IMR-90 (cell line): ENCODE results near the gene ARF1. TPM values are rescaled to one million over a fixed set of nuclear protein-coding genes. Genes with fewer than 3 reads are reported as not detected.

Experiments
- ATAC-seq: fragments of 200-7000 bp; cut with Tn5 transposase; 2 replicates; pipeline ENCODE4 v1.9.1; 2020; ENCODE audit warnings: low read depth, mild to moderate bottlenecking, moderate library complexity
- BruUV-seq: library from RNA; stranded (reverse); fragments of 400-500 nt; replicated peaks from 2 replicates; lab custom pipeline; 2021; lab: Mats Ljungman, UMichigan
- CTCF ChIA-PET: fragments of 300-600 bp; formaldehyde crosslinking; extraction: SDS; loops from one replicate; lab custom pipeline; 2021; ENCODE audit warnings: antibody characterized with exemption; lab: Yijun Ruan, JAX
- POLR2A ChIA-PET: fragments of 300-600 bp; sonication (Branson Sonifier 250); formaldehyde crosslinking; loops from one replicate; lab custom pipeline; 2022; ENCODE audit warnings: antibody characterized with exemption; ENCODE audit not compliant: unreplicated experiment; lab: Charles Lee
- DNase-seq: peaks from one replicate; pipeline ENCODE4 v3.0.0; 2013
- H2AFZ ChIP-seq: replicated peaks from 2 replicates; pipeline ENCODE3; 2013; ENCODE audit warnings: low read length, mild to moderate bottlenecking; ENCODE audit not compliant: poor library complexity
- H2AK5ac ChIP-seq: 2 replicates; pipeline ENCODE4 v1.6.1; 2013; ENCODE audit warnings: low read depth, low read length, inconsistent platforms
- H2AK9ac ChIP-seq: replicated peaks from 2 replicates; pipeline ENCODE3; 2013; ENCODE audit warnings: mild to moderate bottlenecking, low read depth, low read length, moderate library complexity; ENCODE audit not compliant: poor library complexity
- H2BK120ac ChIP-seq: 2 replicates; pipeline ENCODE4 v1.6.1; 2013; ENCODE audit warnings: low read depth, low read length, inconsistent platforms
- H2BK15ac ChIP-seq: 3 replicates; pipeline ENCODE4 v1.6.1; 2013; ENCODE audit warnings: low read depth, low read length, inconsistent platforms
- H2BK20ac ChIP-seq: 2 replicates; pipeline ENCODE4 v1.6.1; 2013; ENCODE audit warnings: low read depth, mild to moderate bottlenecking, inconsistent platforms, low read length, moderate library complexity
- H2BK5ac ChIP-seq: 2 replicates; pipeline ENCODE4 v1.6.1; 2013; ENCODE audit warnings: mild to moderate bottlenecking, low read depth, low read length, inconsistent platforms; ENCODE audit not compliant: poor library complexity, severe bottlenecking
- H3K14ac ChIP-seq: replicated peaks from 2 replicates; pipeline ENCODE4 v1.6.1; 2013; ENCODE audit warnings: low read depth, low read length, inconsistent platforms
- H3K18ac ChIP-seq: 2 replicates; pipeline ENCODE4 v1.6.1; 2013; ENCODE audit warnings: low read depth, low read length, control low read depth
- H3K23ac ChIP-seq: 2 replicates; pipeline ENCODE4 v1.6.1; 2013; ENCODE audit warnings: low read depth, low read length, inconsistent platforms
- H3K27ac ChIP-seq: 2 replicates; pipeline ENCODE4 v1.5.1; 2013; ENCODE audit warnings: mild to moderate bottlenecking, control low read depth, low read length; ENCODE audit not compliant: insufficient read depth
- H3K27me3 ChIP-seq: 2 replicates; pipeline ENCODE4 v1.6.1; 2013; ENCODE audit warnings: low read length; ENCODE audit not compliant: control insufficient read depth, insufficient read depth
- H3K36me3 ChIP-seq: 2 replicates; pipeline ENCODE4 v1.6.1; 2013; ENCODE audit warnings: low read length, mixed read lengths; ENCODE audit not compliant: control insufficient read depth, insufficient read depth
- H3K4ac ChIP-seq: 2 replicates; pipeline ENCODE4 v1.6.1; 2013; ENCODE audit warnings: low read depth, low read length, inconsistent platforms
- H3K4me1 ChIP-seq: 2 replicates; pipeline ENCODE4 v1.6.1; 2013; ENCODE audit warnings: low read length, mixed read lengths; ENCODE audit not compliant: control insufficient read depth, insufficient read depth
- H3K4me2 ChIP-seq: 2 replicates; pipeline ENCODE4 v1.6.1; 2013; ENCODE audit warnings: low read depth, mild to moderate bottlenecking, control low read depth, low read length, moderate library complexity
- H3K4me3 ChIP-seq: 2 replicates; pipeline ENCODE4 v1.5.1; 2013; ENCODE audit warnings: low read depth, mild to moderate bottlenecking, control low read depth, low read length, moderate library complexity; ENCODE audit not compliant: insufficient read depth
- H3K56ac ChIP-seq: 2 replicates; pipeline ENCODE4 v1.6.1; 2013; ENCODE audit warnings: low read length, inconsistent platforms; ENCODE audit not compliant: insufficient read depth; ENCODE audit errors: extremely low read depth
- H3K79me1 ChIP-seq, 2 experiments: 2 replicates each; pipeline ENCODE4 v1.6.1; 2013; ENCODE audit warnings: low read length in 2 of 2, inconsistent platforms in 1 of 2, low read depth in 1 of 2
- H3K9ac ChIP-seq: 2 replicates; pipeline ENCODE4 v1.6.1; 2013; ENCODE audit warnings: low read depth, low read length, control low read depth
- H3K9me1 ChIP-seq: 2 replicates; pipeline ENCODE4 v1.6.1; 2013; ENCODE audit warnings: low read length, inconsistent platforms; ENCODE audit not compliant: insufficient read depth
- H3K9me3 ChIP-seq: 2 replicates; pipeline ENCODE4 v1.6.1; 2013; ENCODE audit warnings: low read length; ENCODE audit not compliant: control insufficient read depth, insufficient read depth
- H4K20me1 ChIP-seq: 2 replicates; pipeline ENCODE4 v1.6.1; 2013; ENCODE audit warnings: low read length, inconsistent platforms; ENCODE audit not compliant: insufficient read depth
- H4K5ac ChIP-seq: 2 replicates; pipeline ENCODE4 v1.6.1; 2013; ENCODE audit warnings: mild to moderate bottlenecking, low read depth, low read length, control low read depth
- H4K8ac ChIP-seq, 2 experiments: 2 replicates each; pipeline ENCODE4 v1.6.1; 2013; ENCODE audit warnings: low read depth in 2 of 2, low read length in 2 of 2, control low read depth in 1 of 2, inconsistent platforms in 1 of 2
- H4K91ac ChIP-seq: 2 replicates; pipeline ENCODE4 v1.6.1; 2013; ENCODE audit warnings: low read depth, low read length, inconsistent platforms; ENCODE audit not compliant: insufficient read depth
- BHLHE40 ChIP-seq: fragments of 150-350 bp; IDR thresholded peaks from 2 replicates; pipeline ENCODE4 v1.6.1; 2016; ENCODE audit warnings: mild to moderate bottlenecking, low read depth, low read length
- CEBPB ChIP-seq: IDR thresholded peaks from 2 replicates; pipeline ENCODE4 v1.6.1; 2012; ENCODE audit warnings: low read depth, low read length, improper control_type of control experiment
- CHD1 ChIP-seq: IDR thresholded peaks from 2 replicates; pipeline ENCODE4 v1.6.1; 2012; ENCODE audit warnings: low read depth, low read length, improper control_type of control experiment
- CTCF ChIP-seq: conservative IDR thresholded peaks from 2 replicates; pipeline ENCODE4 v1.5.1; 2012; ENCODE audit warnings: mild to moderate bottlenecking, low read depth, low read length, improper control_type of control experiment
- ELK1 ChIP-seq: fragments of 150-350 bp; IDR thresholded peaks from 2 replicates; pipeline ENCODE4 v1.6.1; 2016; ENCODE audit warnings: low read depth, mild to moderate bottlenecking, low read length, moderate library complexity, borderline replicate concordance
- FOS ChIP-seq: fragments of 150-350 bp; IDR thresholded peaks from 2 replicates; pipeline ENCODE4 v1.6.1; 2016; ENCODE audit warnings: low read depth, low read length
- MAFK ChIP-seq: IDR thresholded peaks from 2 replicates; pipeline ENCODE4 v1.6.1; 2012; ENCODE audit warnings: low read depth, low read length, improper control_type of control experiment
- MAZ ChIP-seq: IDR thresholded peaks from 2 replicates; pipeline ENCODE4 v1.6.1; 2012; ENCODE audit warnings: low read depth, mild to moderate bottlenecking, low read length, improper control_type of control experiment, moderate library complexity, borderline replicate concordance
- MXI1 ChIP-seq: IDR thresholded peaks from 2 replicates; pipeline ENCODE4 v1.6.1; 2012; ENCODE audit warnings: low read depth, mild to moderate bottlenecking, low read length, moderate library complexity, borderline replicate concordance
- NFE2L2 ChIP-seq: fragments of 150-350 bp; IDR thresholded peaks from 2 replicates; pipeline ENCODE4 v1.6.1; 2016; ENCODE audit warnings: low read depth, mild to moderate bottlenecking, low read length
- POLR2A ChIP-seq: IDR thresholded peaks from 2 replicates; pipeline ENCODE4 v1.6.1; 2012; ENCODE audit warnings: mild to moderate bottlenecking, low read depth, low read length
- RCOR1 ChIP-seq: IDR thresholded peaks from 2 replicates; pipeline ENCODE4 v1.6.1; 2012; ENCODE audit warnings: mild to moderate bottlenecking, low read length, improper control_type of control experiment; ENCODE audit not compliant: insufficient replicate concordance
- RFX5 ChIP-seq: IDR thresholded peaks from 2 replicates; pipeline ENCODE4 v1.8.0; 2012; ENCODE audit warnings: low read depth, mild to moderate bottlenecking, low read length, moderate library complexity
- SMC3 ChIP-seq: fragments of 150-350 bp; IDR thresholded peaks from 2 replicates; pipeline ENCODE4 v1.6.1; 2016; ENCODE audit warnings: low read depth, mild to moderate bottlenecking, antibody characterized with exemption, low read length, moderate library complexity
- WGBS, 2 experiments: methylation state at CpG; one replicate each; pipeline versions ENCODE4 v1.1.5 to v1.1.7; 2013; ENCODE audit warnings: missing lambda C conversion rate in 2 of 2; ENCODE audit not compliant: insufficient read length in 1 of 2; ENCODE audit errors: extremely low coverage in 2 of 2; 5-methylcytosine and 5-hydroxymethylcytosine counted together
- dilution Hi-C: fragments of 300-500 bp; cut with HindIII; formaldehyde crosslinking; loops from one replicate; pipeline ENCODE4 v1.14.3; 2018; ENCODE audit warnings: low sequenced_read_pairs; ENCODE audit not compliant: unreplicated experiment
- in situ Hi-C: fragments of 300-500 bp; cut with MboI; formaldehyde crosslinking; loops from 3 replicates; pipeline ENCODE4 v1.14.3; 2019; ENCODE audit warnings: low sequenced_read_pairs, inconsistent platforms, mixed read lengths
- intact Hi-C: fragments of 100-400 bp; cut with micrococcal nuclease; formaldehyde crosslinking; loops from 2 replicates; pipeline ENCODE4 v1.10.0; 2022
- polyA plus RNA-seq, 3 experiments: library from polyadenylated mRNA; depleted of rRNA; stranded (reverse); fragments of >200 nt; gene quantifications; 2 replicates each; pipeline ENCODE4 v1.2.3, GENCODE V29; 2012; ENCODE audit warnings: low replicate concordance in 1 of 3
- total RNA-seq: library from RNA; depleted of rRNA; stranded (reverse); fragments of >200 nt; gene quantifications from 2 replicates; pipeline ENCODE4 v1.2.3, GENCODE V29; 2012
- TF ChIP-seq, protein P1 (sequence below): fragments of 150-350 bp; IDR thresholded peaks from 2 replicates; pipeline ENCODE4 v1.6.1; 2017; ENCODE audit warnings: mild to moderate bottlenecking, antibody characterized with exemption, low read length, low read depth

ARF1 gene
- total and polyA plus RNA-seq, 2 of the 4 experiments (the other 2 are of a cell fraction), result 330 to 1,100 TPM

DNA sequence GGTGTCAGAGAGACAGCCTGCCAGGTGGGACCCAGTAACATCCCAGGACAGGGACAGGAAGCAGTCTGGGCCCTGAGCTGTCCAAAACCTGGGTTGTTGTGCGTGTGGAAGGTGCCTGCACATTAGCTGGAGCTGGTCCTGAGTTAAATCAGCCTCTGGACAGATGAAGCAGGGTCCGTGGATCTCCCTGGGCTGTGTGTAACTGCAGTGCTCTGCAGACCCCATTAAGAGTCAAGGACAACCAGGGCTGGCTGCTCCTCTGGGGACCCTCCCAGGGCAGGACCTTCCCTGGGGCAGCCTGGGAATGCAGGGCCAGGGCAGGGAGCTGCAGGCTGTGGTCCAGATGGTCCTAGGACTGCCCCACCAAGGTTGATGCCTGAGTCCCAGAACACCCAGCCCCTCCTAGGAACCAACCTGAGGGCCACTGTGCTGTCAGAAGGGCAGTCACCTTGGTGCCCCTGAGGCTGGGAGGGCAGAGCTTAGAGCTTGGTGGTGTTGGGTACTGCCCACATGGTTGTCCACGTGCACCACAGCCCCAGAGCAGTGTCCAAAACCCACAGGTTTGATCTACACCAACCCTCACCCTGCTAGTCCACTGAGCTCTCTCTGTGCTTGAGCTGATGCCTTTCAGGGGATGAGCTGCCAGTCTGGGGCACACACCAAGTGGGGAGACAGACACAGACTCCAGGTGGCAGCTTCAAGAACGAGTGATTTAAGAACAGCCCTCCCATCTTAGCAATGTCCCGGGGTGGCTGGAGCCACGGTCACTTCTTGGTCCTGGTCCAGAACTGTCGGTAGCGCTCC, 23.7 kb downstream of the ARF1 start:
- no peak overlapping the region for H2BK5ac ChIP-seq
- no peak overlapping the region for H2BK15ac ChIP-seq
- H4K5ac ChIP-seq, result no peak overlapping the region
- peaks cover 7% of the 10 kb centered on the region for H4K20me1 ChIP-seq
- no peak overlapping the region for H3K23ac ChIP-seq
- no peak overlapping the region for H3K4ac ChIP-seq
- H3K79me1 ChIP-seq, result peaks cover 17 to 52% of the 10 kb centered on the region in 2 experiments; a peak in 3 of 4 replicates
- POLR2A ChIA-PET, result no interaction called here
- no peak overlapping the region for H3K4me2 ChIP-seq
- H3K36me3 ChIP-seq, result peaks cover 15% of the 10 kb centered on the region
- H3K18ac ChIP-seq, result no peak overlapping the region
- no peaks in the 10 kb centered on the region for H3K9me3 ChIP-seq
- no peak overlapping the region for H3K4me3 ChIP-seq
- H3K14ac ChIP-seq, result no peak overlapping the region
- dilution Hi-C loops, result no loop called here
- no peak overlapping the region for H3K27ac ChIP-seq
- H3K9ac ChIP-seq, result no peak overlapping the region
- CTCF ChIA-PET, result no interaction called here
- peaks cover 7% of the 10 kb centered on the region for H3K9me1 ChIP-seq
- DNase-seq, result no peak
- no TSS peak for BruUV-seq
- no peak overlapping the region for H4K91ac ChIP-seq
- in situ Hi-C loops, result no loop called here
- H2BK20ac ChIP-seq, result no peak overlapping the region
- H2BK120ac ChIP-seq, result no peak overlapping the region
- H2AFZ ChIP-seq, result no peak overlapping the region
- intact Hi-C loops, result no loop called here
- no peak overlapping the region for H2AK5ac ChIP-seq
- peaks cover 10% of the 10 kb centered on the region for H3K4me1 ChIP-seq
- no peak overlapping the region for H4K8ac ChIP-seq
- H2AK9ac ChIP-seq, result no peak overlapping the region
- no peak for ATAC-seq
- no peak overlapping the region for H3K56ac ChIP-seq
- 80% methylated on average over 4 of the region's 8 CpGs; no CpG with 5 or more reads in 1 of the 2 experiments for WGBS, 2 experiments
- H3K27me3 ChIP-seq, result no peaks in the 10 kb centered on the region
- TF ChIP-seq, protein P1, sequence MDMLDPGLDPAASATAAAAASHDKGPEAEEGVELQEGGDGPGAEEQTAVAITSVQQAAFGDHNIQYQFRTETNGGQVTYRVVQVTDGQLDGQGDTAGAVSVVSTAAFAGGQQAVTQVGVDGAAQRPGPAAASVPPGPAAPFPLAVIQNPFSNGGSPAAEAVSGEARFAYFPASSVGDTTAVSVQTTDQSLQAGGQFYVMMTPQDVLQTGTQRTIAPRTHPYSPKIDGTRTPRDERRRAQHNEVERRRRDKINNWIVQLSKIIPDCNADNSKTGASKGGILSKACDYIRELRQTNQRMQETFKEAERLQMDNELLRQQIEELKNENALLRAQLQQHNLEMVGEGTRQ, result no peak
- TF ChIP-seq MAZ, result no peak
- TF ChIP-seq POLR2A, result no peak
- TF ChIP-seq ELK1, result no peak
- no peak for TF ChIP-seq CTCF
- TF ChIP-seq CEBPB, result no peak
- no peak for TF ChIP-seq MXI1
- TF ChIP-seq NFE2L2, result no peak
- TF ChIP-seq BHLHE40, result no peak
- TF ChIP-seq RCOR1, result no peak
- no peak for TF ChIP-seq RFX5
- no peak for TF ChIP-seq MAFK
- no peak for TF ChIP-seq SMC3
- TF ChIP-seq FOS, result no peak
- TF ChIP-seq CHD1, result no peak
